ENCODE measurements around the gene COQ8A. TPM values are rescaled to one million over a fixed set of nuclear protein-coding genes. Genes with fewer than 3 reads are reported as not detected.
"Not testable (repeated sequence)": the region's sequence is repeated elsewhere in the genome, so short reads cannot be mapped to it uniquely, and the experiment has no call there.

The COQ8A gene
- total RNA-seq, 2 experiments from 2014 or later, result 19.8 to 22.2 TPM

GRCh38 chr1:226999579-226999978 is 59.5 kb downstream of the COQ8A start:
- H3K27me3 Mint-ChIP-seq; H3K9me3 Mint-ChIP-seq; POLR2A ChIA-PET; H3K36me3 Mint-ChIP-seq; H3K27ac Mint-ChIP-seq; CTCF ChIA-PET; intact Hi-C loops (cut with micrococcal nuclease); H3K4me3 Mint-ChIP-seq; DNase-seq: not testable (repeated sequence)
- H3K4me1 Mint-ChIP-seq (ENCODE audit: low read depth), result peaks cover 11% of the 10 kb centered on the region

- H3K4me1 Mint-ChIP-seq (ENCODE audit: low read depth), result no peaks in the 10 kb centered on the region
- H3K36me3 Mint-ChIP-seq, result no peaks in the 10 kb centered on the region
- no peak for DNase-seq
- CTCF ChIA-PET, result no interaction called here
- H3K9me3 Mint-ChIP-seq, result no peaks in the 10 kb centered on the region
- no peak overlapping the region for H3K27ac Mint-ChIP-seq
- POLR2A ChIA-PET, result no interaction called here
- intact Hi-C loops (cut with micrococcal nuclease), result no loop called here
- H3K27me3 Mint-ChIP-seq, result no peaks in the 10 kb centered on the region
- H3K4me3 Mint-ChIP-seq, result no peak overlapping the region
These were observed 62.5 kb downstream of the COQ8A start for GRCh38 chr1:227002531-227003049.

- Mint-ChIP-seq H3K27me3 (no peaks in the 10 kb centered on the region), H3K4me3 (no peak overlapping the region), H3K36me3 (no peaks in the 10 kb centered on the region), H3K27ac (no peak overlapping the region), H3K4me1 (ENCODE audit: low read depth) (no peaks in the 10 kb centered on the region), H3K9me3 (no peaks in the 10 kb centered on the region)
- POLR2A ChIA-PET, result no interaction called here
- intact Hi-C loops (cut with micrococcal nuclease), result no loop called here
- CTCF ChIA-PET, result no interaction called here
- no peak for DNase-seq
These were observed 63.1 kb downstream of the COQ8A start for GRCh38 chr1:227003165-227003564.

- Mint-ChIP-seq H3K9me3 (no peaks in the 10 kb centered on the region), H3K27me3 (no peaks in the 10 kb centered on the region), H3K36me3 (no peaks in the 10 kb centered on the region), H3K4me3 (no peak overlapping the region), H3K4me1 (ENCODE audit: low read depth) (no peaks in the 10 kb centered on the region), H3K27ac (no peak overlapping the region)
- intact Hi-C loops (cut with micrococcal nuclease), result no loop called here
- ChIA-PET CTCF (no interaction called here), POLR2A (no interaction called here)
- DNase-seq, result no peak
These were observed 64.7 kb downstream of the COQ8A start for GRCh38 chr1:227004796-227005195.

- Mint-ChIP-seq H3K27ac (no peak overlapping the region), H3K4me1 (ENCODE audit: low read depth) (no peaks in the 10 kb centered on the region), H3K9me3 (no peaks in the 10 kb centered on the region), H3K27me3 (peaks cover 4% of the 10 kb centered on the region), H3K36me3 (no peaks in the 10 kb centered on the region), H3K4me3 (no peak overlapping the region)
- CTCF ChIA-PET, result no interaction called here
- intact Hi-C loops (cut with micrococcal nuclease), result no loop called here
- DNase-seq, result no peak
- POLR2A ChIA-PET, result no interaction called here
These were observed 66.2 kb downstream of the COQ8A start for GRCh38 chr1:227006226-227006796.

- intact Hi-C loops (cut with micrococcal nuclease), result no loop called here
- CTCF ChIA-PET, result no interaction called here
- POLR2A ChIA-PET, result no interaction called here
- no peak for DNase-seq
- H3K27ac Mint-ChIP-seq, result no peak overlapping the region
- H3K9me3 Mint-ChIP-seq, result no peaks in the 10 kb centered on the region
- H3K27me3 Mint-ChIP-seq, result peaks cover 7% of the 10 kb centered on the region
- H3K4me1 Mint-ChIP-seq (ENCODE audit: low read depth), result no peaks in the 10 kb centered on the region
- H3K4me3 Mint-ChIP-seq, result no peak overlapping the region
- no peaks in the 10 kb centered on the region for H3K36me3 Mint-ChIP-seq
These were observed 69.8 kb downstream of the COQ8A start for GRCh38 chr1:227009937-227010336.

- ChIA-PET POLR2A (no interaction called here), CTCF (no interaction called here)
- Mint-ChIP-seq H3K4me3 (no peak overlapping the region), H3K27ac (no peak overlapping the region), H3K4me1 (ENCODE audit: low read depth) (no peaks in the 10 kb centered on the region), H3K9me3 (no peaks in the 10 kb centered on the region), H3K27me3 (peaks cover 7% of the 10 kb centered on the region), H3K36me3 (no peaks in the 10 kb centered on the region)
- DNase-seq, result no peak
- intact Hi-C loops (cut with micrococcal nuclease), result no loop called here
These were observed 70.6 kb downstream of the COQ8A start for GRCh38 chr1:227010645-227011044.

GRCh38 chr1:227016990-227017389 is 76.9 kb downstream of the COQ8A start:
- ChIA-PET POLR2A (no interaction called here), CTCF (no interaction called here)
- Mint-ChIP-seq H3K27me3 (peaks cover 3% of the 10 kb centered on the region), H3K9me3 (peaks cover 5% of the 10 kb centered on the region), H3K36me3 (peaks cover 2% of the 10 kb centered on the region), H3K27ac (no peak overlapping the region), H3K4me3 (no peak overlapping the region), H3K4me1 (ENCODE audit: low read depth) (no peaks in the 10 kb centered on the region)
- intact Hi-C loops (cut with micrococcal nuclease), result no loop called here
- no peak for DNase-seq

GRCh38 chr1:227032396-227032795 is 92.3 kb downstream of the COQ8A start:
- intact Hi-C loops (cut with micrococcal nuclease), result no loop called here
- Mint-ChIP-seq H3K4me1 (ENCODE audit: low read depth) (peaks cover 4% of the 10 kb centered on the region), H3K27ac (no peak overlapping the region), H3K4me3 (no peak overlapping the region), H3K36me3 (no peaks in the 10 kb centered on the region), H3K27me3 (no peaks in the 10 kb centered on the region), H3K9me3 (no peaks in the 10 kb centered on the region)
- CTCF ChIA-PET, result no interaction called here
- no peak for DNase-seq
- POLR2A ChIA-PET, result no interaction called here

- no peak for DNase-seq
- Mint-ChIP-seq H3K27ac (no peak overlapping the region), H3K4me1 (ENCODE audit: low read depth) (peaks cover 4% of the 10 kb centered on the region), H3K36me3 (no peaks in the 10 kb centered on the region), H3K4me3 (no peak overlapping the region), H3K27me3 (no peaks in the 10 kb centered on the region), H3K9me3 (no peaks in the 10 kb centered on the region)
- ChIA-PET CTCF (interaction anchor here (0.8 kb wide), 1 partner anchor 423 kb away, joined by 3 read pairs; no protein-coding TSS in a partner anchor), POLR2A (no interaction called here)
- intact Hi-C loops (cut with micrococcal nuclease), result no loop called here
These were observed 93.8 kb downstream of the COQ8A start for GRCh38 chr1:227033880-227034279.

- H3K27ac Mint-ChIP-seq, result no peak overlapping the region
- no peaks in the 10 kb centered on the region for H3K27me3 Mint-ChIP-seq
- H3K4me1 Mint-ChIP-seq (ENCODE audit: low read depth), result peaks cover 4% of the 10 kb centered on the region
- no peak overlapping the region for H3K4me3 Mint-ChIP-seq
- POLR2A ChIA-PET, result no interaction called here
- no peaks in the 10 kb centered on the region for H3K36me3 Mint-ChIP-seq
- CTCF ChIA-PET, result no interaction called here
- DNase-seq, result no peak
- intact Hi-C loops (cut with micrococcal nuclease), result no loop called here
- no peaks in the 10 kb centered on the region for H3K9me3 Mint-ChIP-seq
These were observed 95.2 kb downstream of the COQ8A start for GRCh38 chr1:227035316-227035715.

GRCh38 chr1:227037121-227037520 is 97.0 kb downstream of the COQ8A start:
- no peak overlapping the region for H3K27ac Mint-ChIP-seq
- no peak for DNase-seq
- H3K4me3 Mint-ChIP-seq, result no peak overlapping the region

More at GRCh38 chr1:227037121-227037520, 97.0 kb downstream of the COQ8A start:
- H3K36me3 Mint-ChIP-seq, result no peaks in the 10 kb centered on the region
- H3K9me3 Mint-ChIP-seq, result no peaks in the 10 kb centered on the region
- ChIA-PET POLR2A (no interaction called here), CTCF (no interaction called here)
- peaks cover 2% of the 10 kb centered on the region for H3K27me3 Mint-ChIP-seq
- intact Hi-C loops (cut with micrococcal nuclease), result no loop called here
- H3K4me1 Mint-ChIP-seq (ENCODE audit: low read depth), result peaks cover 4% of the 10 kb centered on the region
